ENCODE measurements around the gene CDH13. TPM values are rescaled to one million over a fixed set of nuclear protein-coding genes. Genes with fewer than 3 reads are reported as not detected.

The CDH13 gene
- total and polyA plus RNA-seq, 9 of the 15 experiments (the other 6 are each of a cell fraction or from before 2014, with no cell fraction given) = 0.03 TPM; not detected in 8

GRCh38 chr16:82917886-82918595, 291.3 kb downstream of the CDH13 start:
- no peaks in the 10 kb centered on the region for H4K20me1 ChIP-seq (replicated peaks; ENCODE audit: control insufficient read depth, insufficient read depth, low read length)
- no peak overlapping the region for H3K4me2 ChIP-seq (ENCODE audit: insufficient read depth, low read length)
- intact Hi-C loops (cut with micrococcal nuclease) = no loop called here
- H3K4me3 ChIP-seq = no peak overlapping the region
- FAIRE-seq (no peak), DNase-seq (ENCODE audit: extremely low read depth in 1 of 4, low spot score in 3 of 4) (no peak), ATAC-seq (no peak)
- no peak overlapping the region for H2AFZ ChIP-seq (ENCODE audit: low read depth, low read length)
- H3K4me1 ChIP-seq (replicated peaks in 1 of 2; ENCODE audit: control insufficient read depth in 2 of 2, insufficient read depth in 2 of 2, low read length in 2 of 2) = no peaks in the 10 kb centered on the region
- in situ Hi-C loops (cut with MboI) = no loop called here
- ChIA-PET POLR2A (no interaction called here), CTCF (ENCODE audit: low intra/inter-chr PET ratio) (no interaction called here)
- no peaks in the 10 kb centered on the region for H3K9me1 ChIP-seq (ENCODE audit: control insufficient read depth, insufficient read depth, low read length)
- no peaks in the 10 kb centered on the region for H3K27me3 ChIP-seq (ENCODE audit: control insufficient read depth in 2 of 2, insufficient read depth in 2 of 2, low read length in 2 of 2)
- no peak overlapping the region for H3K9ac ChIP-seq (ENCODE audit: insufficient read depth in 1 of 2, low read depth in 2 of 2, low read length in 2 of 2)
- 2% methylated on average over 4 of the region's 5 CpGs for WGBS (ENCODE audit: insufficient coverage, low coverage, missing lambda C conversion rate)
- H3K36me3 ChIP-seq (ENCODE audit: control insufficient read depth, insufficient read depth, low read length) = no peaks in the 10 kb centered on the region
- no peaks in the 10 kb centered on the region for H3K79me2 ChIP-seq (ENCODE audit: control insufficient read depth, insufficient read depth, low read length)
- H3K9me3 ChIP-seq (replicated peaks; ENCODE audit: control insufficient read depth, insufficient read depth, low read depth, low read length) = no peaks in the 10 kb centered on the region
- H3K27ac ChIP-seq (ENCODE audit: extremely low read depth, low read depth, low read length) = no peak overlapping the region
- BruUV-seq (replicated peaks) = no TSS peak
- TF ChIP-seq CBX5 (IDR thresholded peaks at IDR 0.05; ENCODE audit: borderline replicate concordance, low read depth) = no peak
- TF ChIP-seq ZNF551 (CRISPR knock-in tag; IDR thresholded peaks at IDR 0.05) = no peak
- TF ChIP-seq, protein P1, sequence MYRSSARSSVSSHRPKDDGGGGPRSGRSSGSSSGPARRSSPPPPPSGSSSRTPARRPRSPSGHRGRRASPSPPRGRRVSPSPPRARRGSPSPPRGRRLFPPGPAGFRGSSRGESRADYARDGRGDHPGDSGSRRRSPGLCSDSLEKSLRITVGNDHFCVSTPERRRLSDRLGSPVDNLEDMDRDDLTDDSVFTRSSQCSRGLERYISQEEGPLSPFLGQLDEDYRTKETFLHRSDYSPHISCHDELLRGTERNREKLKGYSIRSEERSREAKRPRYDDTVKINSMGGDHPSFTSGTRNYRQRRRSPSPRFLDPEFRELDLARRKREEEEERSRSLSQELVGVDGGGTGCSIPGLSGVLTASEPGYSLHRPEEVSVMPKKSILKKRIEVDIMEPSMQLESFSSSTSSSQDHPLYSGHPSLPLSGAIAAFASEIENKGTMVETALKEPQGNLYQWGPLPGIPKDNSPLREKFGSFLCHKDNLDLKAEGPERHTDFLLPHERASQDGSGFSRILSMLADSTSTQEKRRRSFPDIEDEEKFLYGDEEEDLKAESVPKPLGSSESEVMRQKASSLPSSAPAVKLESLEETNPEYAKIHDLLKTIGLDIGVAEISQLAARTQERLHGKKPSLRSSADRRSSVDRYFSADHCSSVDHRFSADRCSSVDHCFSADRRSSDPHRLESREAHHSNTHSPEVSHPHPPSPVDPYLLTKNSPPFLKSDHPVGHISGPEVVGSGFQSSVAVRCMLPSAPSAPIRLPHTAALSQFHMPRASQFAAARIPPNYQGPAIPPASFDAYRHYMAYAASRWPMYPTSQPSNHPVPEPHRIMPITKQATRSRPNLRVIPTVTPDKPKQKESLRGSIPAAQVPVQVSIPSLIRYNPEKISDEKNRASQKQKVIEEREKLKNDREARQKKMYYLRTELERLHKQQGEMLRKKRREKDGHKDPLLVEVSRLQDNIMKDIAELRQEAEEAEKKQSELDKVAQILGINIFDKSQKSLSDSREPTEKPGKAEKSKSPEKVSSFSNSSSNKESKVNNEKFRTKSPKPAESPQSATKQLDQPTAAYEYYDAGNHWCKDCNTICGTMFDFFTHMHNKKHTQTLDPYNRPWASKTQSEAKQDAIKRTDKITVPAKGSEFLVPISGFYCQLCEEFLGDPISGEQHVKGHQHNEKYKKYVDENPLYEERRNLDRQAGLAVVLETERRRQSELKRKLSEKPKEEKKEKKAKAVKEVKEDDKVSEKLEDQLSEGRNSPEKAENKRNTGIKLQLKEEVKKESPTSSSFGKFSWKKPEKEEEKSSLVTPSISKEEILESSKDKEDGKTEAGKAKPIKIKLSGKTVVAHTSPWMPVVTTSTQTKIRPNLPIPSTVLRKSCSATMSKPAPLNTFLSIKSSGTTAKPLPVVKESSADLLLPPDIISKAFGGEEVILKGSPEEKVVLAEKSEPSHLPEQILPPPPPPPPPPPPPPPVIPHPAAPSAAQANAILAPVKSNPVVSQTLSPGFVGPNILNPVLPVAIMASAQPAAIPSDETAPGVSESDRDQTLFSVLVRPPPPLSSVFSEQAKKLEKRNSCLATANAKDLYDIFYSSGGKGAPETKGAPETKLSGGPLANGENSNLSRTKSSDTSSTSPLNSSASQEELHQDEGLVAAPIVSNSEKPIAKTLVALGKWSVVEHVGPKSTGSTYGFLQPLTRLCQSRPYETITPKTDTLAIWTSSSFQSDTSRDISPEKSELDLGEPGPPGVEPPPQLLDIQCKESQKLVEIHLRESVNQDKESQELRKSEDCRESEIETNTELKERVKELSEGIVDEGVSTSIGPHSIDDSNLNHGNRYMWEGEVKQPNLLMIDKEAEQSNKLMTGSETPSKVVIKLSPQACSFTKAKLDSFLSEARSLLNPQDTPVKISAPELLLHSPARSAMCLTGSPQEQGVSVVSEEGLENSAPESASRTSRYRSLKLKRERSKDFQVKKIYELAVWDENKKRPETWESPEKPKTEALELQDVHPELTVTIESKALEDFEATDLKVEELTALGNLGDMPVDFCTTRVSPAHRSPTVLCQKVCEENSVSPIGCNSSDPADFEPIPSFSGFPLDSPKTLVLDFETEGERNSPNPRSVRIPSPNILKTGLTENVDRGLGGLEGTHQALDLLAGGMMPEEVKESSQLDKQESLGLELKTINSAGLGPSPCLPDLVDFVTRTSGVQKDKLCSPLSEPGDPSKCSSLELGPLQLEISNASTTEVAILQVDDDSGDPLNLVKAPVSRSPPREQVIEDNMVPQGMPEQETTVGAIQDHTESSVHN (IDR thresholded peaks at IDR 0.05; ENCODE audit: borderline replicate concordance in 1 of 2, low read depth in 1 of 2) = no peak
- no peak for TF ChIP-seq KLF6 (CRISPR knock-in tag; IDR thresholded peaks at IDR 0.05; ENCODE audit: borderline replicate concordance)
- no peak for TF ChIP-seq ESRRA (IDR thresholded peaks at IDR 0.05; ENCODE audit: borderline replicate concordance, low read depth)
- no peak for TF ChIP-seq ZC3H11A (IDR thresholded peaks at IDR 0.05; ENCODE audit: low read depth, low read length)
- TF ChIP-seq NONO (IDR thresholded peaks at IDR 0.05; ENCODE audit: low read depth in 2 of 2, low read length in 1 of 2) = no peak
- TF ChIP-seq HLTF (IDR thresholded peaks at IDR 0.05) = no peak
- no peak for TF ChIP-seq LEF1 (IDR thresholded peaks at IDR 0.05)
- TF ChIP-seq ZNF133 (CRISPR knock-in tag; IDR thresholded peaks at IDR 0.05) = no peak
- no peak for TF ChIP-seq HDAC8 (tag; IDR thresholded peaks at IDR 0.05)
- no peak for TF ChIP-seq ZNF740 (CRISPR knock-in tag; IDR thresholded peaks at IDR 0.05)
- TF ChIP-seq ZNF740 (tag; IDR thresholded peaks at IDR 0.05) = no peak
- no peak for TF ChIP-seq ZBED1 (IDR thresholded peaks at IDR 0.05)
- TF ChIP-seq DPF2 (IDR thresholded peaks at IDR 0.05) = no peak
- TF ChIP-seq ZNF785 (CRISPR knock-in tag; IDR thresholded peaks at IDR 0.05) = no peak

Measured in K562 (cell line).